Hepatocyte (in vitro differentiated cells): ENCODE data around the gene PPA2. TPM values are rescaled to one million over a fixed set of nuclear protein-coding genes. Genes with fewer than 3 reads are reported as not detected.

ENCODE experiments used
- DNase-seq: peaks from one replicate; pipeline ENCODE4 v3.0.0-alpha.2; 2016; ENCODE audit warnings: low spot score
- H2AFZ ChIP-seq: fragments of 200-600 bp; sonication (generic); 2 replicates; pipeline ENCODE4 v1.6.0; 2016; ENCODE audit warnings: antibody characterized with exemption, mild to moderate bottlenecking
- H3K27ac ChIP-seq: fragments of 200-600 bp; sonication (generic); 2 replicates; pipeline ENCODE4 v1.5.1; 2016; ENCODE audit warnings: mild to moderate bottlenecking
- H3K27me3 ChIP-seq: fragments of 200-600 bp; sonication (generic); 2 replicates; pipeline ENCODE4 v1.6.1; 2016
- H3K36me3 ChIP-seq: fragments of 200-600 bp; sonication (generic); replicated peaks from 2 replicates; pipeline ENCODE4 v1.5.1; 2016; ENCODE audit warnings: low read depth; ENCODE audit not compliant: insufficient read depth
- H3K4me1 ChIP-seq: fragments of 200-600 bp; sonication (generic); 2 replicates; pipeline ENCODE4 v1.5.1; 2016; ENCODE audit warnings: mild to moderate bottlenecking, moderate library complexity; ENCODE audit not compliant: insufficient read depth
- H3K4me2 ChIP-seq: fragments of 200-600 bp; sonication (generic); 2 replicates; pipeline ENCODE4 v1.6.0; 2016
- H3K4me3 ChIP-seq: fragments of 200-600 bp; sonication (generic); 2 replicates; pipeline ENCODE4 v1.5.1; 2016; ENCODE audit warnings: mild to moderate bottlenecking
- H3K79me2 ChIP-seq: fragments of 200-600 bp; sonication (generic); 2 replicates; pipeline ENCODE4 v1.6.0; 2017; ENCODE audit warnings: mild to moderate bottlenecking
- H3K9me2 ChIP-seq: fragments of 200-600 bp; sonication (generic); replicated peaks from 2 replicates; pipeline ENCODE4 v1.6.0; 2017; ENCODE audit warnings: mild to moderate bottlenecking; ENCODE audit not compliant: insufficient read depth
- H3K9me3 ChIP-seq: fragments of 200-600 bp; sonication (generic); 2 replicates; pipeline ENCODE4 v1.5.1; 2016; ENCODE audit warnings: low read depth, mild to moderate bottlenecking
- H4K20me1 ChIP-seq: fragments of 200-600 bp; sonication (generic); 2 replicates; pipeline ENCODE4 v1.6.0; 2016; ENCODE audit warnings: mild to moderate bottlenecking; ENCODE audit not compliant: insufficient read depth, poor library complexity, severe bottlenecking
- EZH2 ChIP-seq: fragments of 200-600 bp; sonication (generic); IDR thresholded peaks from 2 replicates; pipeline ENCODE4 v1.6.1; 2016; ENCODE audit warnings: antibody characterized with exemption, mild to moderate bottlenecking, borderline replicate concordance
- EZH2phosphoT487 ChIP-seq: fragments of 200-600 bp; sonication (generic); IDR thresholded peaks from one replicate; pipeline ENCODE4 v1.6.1; 2018; ENCODE audit warnings: antibody characterized with exemption, mild to moderate bottlenecking, low read depth, moderate library complexity; ENCODE audit not compliant: unreplicated experiment, severe bottlenecking
- WGBS: methylation state at CpG from one replicate; pipeline ENCODE4 v1.1.6; 2016; ENCODE audit warnings: low lambda C conversion rate; ENCODE audit errors: missing lambda C conversion rate; 5-methylcytosine and 5-hydroxymethylcytosine counted together
- polyA plus RNA-seq: library from polyadenylated mRNA; unstranded; fragments of >200 nt; fragmentation: Nextera tagmentation; extraction: Ambion mirVana; gene quantifications from 2 replicates; pipeline ENCODE4 v1.2.1, GENCODE V29; 2016
- total RNA-seq: library from RNA; depleted of rRNA; stranded (reverse); fragments of >200 nt; gene quantifications from 2 replicates; pipeline ENCODE4 v1.2.3, GENCODE V29; 2014
- TF ChIP-seq, protein P1 (sequence below): fragments of 200-600 bp; sonication (generic); IDR thresholded peaks from 2 replicates; pipeline ENCODE4 v1.5.1; 2016; ENCODE audit warnings: antibody characterized with exemption, mild to moderate bottlenecking; ENCODE audit not compliant: poor library complexity

PPA2 gene
- total and polyA plus RNA-seq, 2 experiments from 2014 or later: 102 to 122 TPM

DNA sequence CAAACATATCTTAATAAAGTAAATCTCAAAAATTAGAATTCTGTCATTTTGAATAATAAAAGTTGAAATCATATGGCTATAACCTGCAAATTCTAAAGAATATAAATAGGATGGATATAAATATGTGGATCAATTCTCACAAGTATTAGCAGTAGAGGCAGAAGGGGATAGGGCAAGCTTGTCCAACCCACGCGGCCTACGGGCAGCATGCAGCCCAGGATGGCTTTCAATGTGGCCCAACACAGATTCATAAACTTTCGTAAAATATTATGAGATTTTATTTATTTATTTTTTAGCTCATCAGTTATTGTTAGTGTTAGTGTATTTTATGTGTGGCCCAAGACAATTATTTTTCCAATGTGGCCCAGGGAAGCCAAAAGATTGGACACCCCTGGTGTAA is 41.4 kb downstream of the PPA2 start:
- H2AFZ ChIP-seq: no peak overlapping the region
- no peak overlapping the region for H3K27ac ChIP-seq
- H3K27me3 ChIP-seq: no peaks in the 10 kb centered on the region
- no peaks in the 10 kb centered on the region for H3K4me1 ChIP-seq
- H3K9me2 ChIP-seq: no peaks in the 10 kb centered on the region
- DNase-seq: no peak
- H3K36me3 ChIP-seq: no peaks in the 10 kb centered on the region
- TF ChIP-seq EZH2phosphoT487 (no peak), EZH2 (no peak)
- TF ChIP-seq, protein P1, sequence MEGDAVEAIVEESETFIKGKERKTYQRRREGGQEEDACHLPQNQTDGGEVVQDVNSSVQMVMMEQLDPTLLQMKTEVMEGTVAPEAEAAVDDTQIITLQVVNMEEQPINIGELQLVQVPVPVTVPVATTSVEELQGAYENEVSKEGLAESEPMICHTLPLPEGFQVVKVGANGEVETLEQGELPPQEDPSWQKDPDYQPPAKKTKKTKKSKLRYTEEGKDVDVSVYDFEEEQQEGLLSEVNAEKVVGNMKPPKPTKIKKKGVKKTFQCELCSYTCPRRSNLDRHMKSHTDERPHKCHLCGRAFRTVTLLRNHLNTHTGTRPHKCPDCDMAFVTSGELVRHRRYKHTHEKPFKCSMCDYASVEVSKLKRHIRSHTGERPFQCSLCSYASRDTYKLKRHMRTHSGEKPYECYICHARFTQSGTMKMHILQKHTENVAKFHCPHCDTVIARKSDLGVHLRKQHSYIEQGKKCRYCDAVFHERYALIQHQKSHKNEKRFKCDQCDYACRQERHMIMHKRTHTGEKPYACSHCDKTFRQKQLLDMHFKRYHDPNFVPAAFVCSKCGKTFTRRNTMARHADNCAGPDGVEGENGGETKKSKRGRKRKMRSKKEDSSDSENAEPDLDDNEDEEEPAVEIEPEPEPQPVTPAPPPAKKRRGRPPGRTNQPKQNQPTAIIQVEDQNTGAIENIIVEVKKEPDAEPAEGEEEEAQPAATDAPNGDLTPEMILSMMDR: no peak
- H3K79me2 ChIP-seq: no peaks in the 10 kb centered on the region
- H3K9me3 ChIP-seq: no peaks in the 10 kb centered on the region
- H3K4me3 ChIP-seq: no peak overlapping the region
- H4K20me1 ChIP-seq: no peaks in the 10 kb centered on the region
- 96% methylated on average over 4 of the region's 4 CpGs for WGBS
- no peak overlapping the region for H3K4me2 ChIP-seq

DNA sequence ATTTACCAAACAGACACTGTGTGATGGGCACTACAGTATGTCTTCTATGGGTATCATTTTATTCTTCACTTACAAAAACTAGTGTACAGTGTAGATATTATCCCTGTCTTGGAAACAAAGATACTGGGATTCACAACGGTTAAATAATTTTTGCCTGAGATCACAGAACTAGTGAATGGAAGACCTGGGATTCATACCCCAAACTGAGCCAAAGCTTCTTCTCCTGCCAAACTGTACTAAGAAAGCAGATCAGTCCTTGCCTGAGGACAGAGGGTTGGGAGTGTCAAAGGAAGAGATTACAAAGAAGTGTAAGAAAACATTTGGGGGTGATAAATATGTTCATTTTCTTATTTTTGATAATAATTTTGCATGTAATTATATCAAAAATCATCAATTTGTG is 43.1 kb downstream of the PPA2 start:
- H3K9me2 ChIP-seq: no peaks in the 10 kb centered on the region

DNA sequence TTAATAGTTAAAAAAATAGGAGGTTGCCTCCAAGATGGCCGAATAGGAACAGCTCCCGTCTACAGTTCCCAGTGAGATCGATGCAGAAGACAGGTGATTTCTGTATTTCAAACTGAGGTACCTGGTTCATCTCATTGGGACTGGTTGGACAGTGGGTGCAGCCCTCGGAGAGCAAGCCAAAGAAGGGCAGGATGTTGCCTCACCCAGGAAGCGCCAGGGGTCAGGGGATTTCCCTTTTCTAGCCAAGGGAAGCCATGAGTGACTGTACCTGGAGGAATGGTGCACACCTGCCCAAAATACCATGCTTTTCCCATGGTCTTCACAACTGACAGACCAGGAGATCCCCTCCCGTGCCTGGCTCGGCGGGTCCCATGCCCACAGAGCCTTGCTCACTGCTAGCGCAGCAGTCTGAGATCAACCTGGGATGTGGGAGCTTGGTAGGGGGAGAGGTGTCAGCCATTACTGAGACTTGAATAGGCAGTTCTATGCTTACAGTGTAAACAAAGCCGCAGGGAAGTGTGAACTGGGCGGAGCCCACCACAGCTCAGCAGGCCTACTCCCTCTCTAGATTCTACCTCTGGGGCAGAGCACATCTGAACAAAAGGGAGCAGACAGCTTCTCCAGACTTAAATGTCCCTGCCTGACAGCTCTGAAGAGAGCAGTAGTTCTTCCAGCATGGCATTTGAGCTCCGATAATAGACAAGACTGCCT is 47.5 kb downstream of the PPA2 start:
- H3K4me3 ChIP-seq: no peak overlapping the region
- TF ChIP-seq, protein P1: no peak
- TF ChIP-seq EZH2phosphoT487 (no peak), EZH2 (no peak)
- H3K27me3 ChIP-seq: no peaks in the 10 kb centered on the region
- no peaks in the 10 kb centered on the region for H4K20me1 ChIP-seq
- H3K79me2 ChIP-seq: no peaks in the 10 kb centered on the region
- DNase-seq: no peak
- H3K27ac ChIP-seq: no peak overlapping the region
- H3K4me1 ChIP-seq: no peaks in the 10 kb centered on the region
- H3K9me3 ChIP-seq: peaks cover 1% of the 10 kb centered on the region
- H3K36me3 ChIP-seq: no peaks in the 10 kb centered on the region
- WGBS: 92% methylated on average over 12 of the region's 12 CpGs
- no peaks in the 10 kb centered on the region for H3K9me2 ChIP-seq
- no peak overlapping the region for H3K4me2 ChIP-seq
- no peak overlapping the region for H2AFZ ChIP-seq

More for the DNA sequence above, 43.1 kb downstream of the PPA2 start:
- TF ChIP-seq, protein P1: no peak
- TF ChIP-seq EZH2 (no peak), EZH2phosphoT487 (no peak)
- Histone ChIP-seq H3K4me2 (no peak overlapping the region), H3K27me3 (no peaks in the 10 kb centered on the region), H3K36me3 (no peaks in the 10 kb centered on the region), H3K4me1 (no peaks in the 10 kb centered on the region), H3K79me2 (no peaks in the 10 kb centered on the region), H4K20me1 (no peaks in the 10 kb centered on the region), H2AFZ (no peak overlapping the region), H3K27ac (no peak overlapping the region), H3K4me3 (no peak overlapping the region), H3K9me3 (no peaks in the 10 kb centered on the region)
- WGBS: 42% methylated on average over 1 of the region's 1 CpG
- DNase-seq: no peak
